Stomach (tissue), 4 donors: Measurements from ENCODE around the gene TRAPPC10.

Source experiments
- POLR2A ChIP-seq, 4 donors: fragments of 450-650 bp; IDR thresholded peaks; one replicate each; pipeline ENCODE4 v1.6.1; 2016; ENCODE audit warnings: antibody characterized with exemption in 4 of 4, control low read depth in 2 of 4, mild to moderate bottlenecking in 1 of 4, moderate library complexity in 1 of 4
- TF ChIP-seq, protein P1 (sequence below), 7 experiments: fragments of 450-650 bp in 4 of 7; fragments of 200-600 bp in 3 of 7; sonication (generic) in 3 of 7; IDR thresholded peaks; one replicate each; pipeline ENCODE4 v1.5.1; 2016 to 2019; ENCODE audit warnings: antibody characterized with exemption in 7 of 7, control low read depth in 2 of 7, mild to moderate bottlenecking in 1 of 7

GRCh38 chr21:44002511-44002910 lies 9.6 kb upstream of the TRAPPC10 start:
- no peak for TF ChIP-seq POLR2A (IDR thresholded peaks at IDR 0.05)
- TF ChIP-seq, protein P1, sequence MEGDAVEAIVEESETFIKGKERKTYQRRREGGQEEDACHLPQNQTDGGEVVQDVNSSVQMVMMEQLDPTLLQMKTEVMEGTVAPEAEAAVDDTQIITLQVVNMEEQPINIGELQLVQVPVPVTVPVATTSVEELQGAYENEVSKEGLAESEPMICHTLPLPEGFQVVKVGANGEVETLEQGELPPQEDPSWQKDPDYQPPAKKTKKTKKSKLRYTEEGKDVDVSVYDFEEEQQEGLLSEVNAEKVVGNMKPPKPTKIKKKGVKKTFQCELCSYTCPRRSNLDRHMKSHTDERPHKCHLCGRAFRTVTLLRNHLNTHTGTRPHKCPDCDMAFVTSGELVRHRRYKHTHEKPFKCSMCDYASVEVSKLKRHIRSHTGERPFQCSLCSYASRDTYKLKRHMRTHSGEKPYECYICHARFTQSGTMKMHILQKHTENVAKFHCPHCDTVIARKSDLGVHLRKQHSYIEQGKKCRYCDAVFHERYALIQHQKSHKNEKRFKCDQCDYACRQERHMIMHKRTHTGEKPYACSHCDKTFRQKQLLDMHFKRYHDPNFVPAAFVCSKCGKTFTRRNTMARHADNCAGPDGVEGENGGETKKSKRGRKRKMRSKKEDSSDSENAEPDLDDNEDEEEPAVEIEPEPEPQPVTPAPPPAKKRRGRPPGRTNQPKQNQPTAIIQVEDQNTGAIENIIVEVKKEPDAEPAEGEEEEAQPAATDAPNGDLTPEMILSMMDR (IDR thresholded peaks at IDR 0.05), result no peak
